AG10803 (cell line): ENCODE results near the gene MICAL2.

Source experiments
- DNase-seq: peaks from one replicate; pipeline ENCODE4 v3.0.0; 2010; ENCODE audit warnings: low read depth
- H3K4me3 ChIP-seq: 2 replicates; pipeline ENCODE4 v1.5.1; 2011; ENCODE audit warnings: mild to moderate bottlenecking, low read length, control low read depth
- TF ChIP-seq, protein P1 (sequence below): conservative IDR thresholded peaks from 2 replicates; pipeline ENCODE4 v1.5.1; 2011; ENCODE audit warnings: mild to moderate bottlenecking, low read length, control low read depth, inconsistent platforms

The MICAL2 gene

DNA sequence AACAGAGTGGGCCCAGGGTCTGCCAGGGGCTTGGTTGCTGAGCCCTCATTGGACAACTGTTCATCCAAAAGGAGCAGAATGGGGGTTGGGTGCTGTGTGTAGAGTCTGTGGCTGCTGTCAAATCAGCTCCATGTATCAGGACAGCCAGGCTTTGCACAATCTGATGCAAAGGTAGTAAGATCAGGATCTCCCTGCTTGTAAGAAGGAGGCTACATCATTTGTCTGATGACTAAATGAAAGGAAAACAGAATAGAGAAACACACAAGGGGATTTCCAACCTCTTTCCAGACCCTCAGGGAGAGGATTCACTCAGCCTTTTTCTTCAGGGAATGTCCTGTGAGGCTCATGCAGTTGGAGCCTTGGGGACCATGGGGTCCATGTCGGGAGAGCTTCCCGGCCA, 7.2 kb downstream of the MICAL2 start:
- no peak for DNase-seq
- TF ChIP-seq, protein P1, sequence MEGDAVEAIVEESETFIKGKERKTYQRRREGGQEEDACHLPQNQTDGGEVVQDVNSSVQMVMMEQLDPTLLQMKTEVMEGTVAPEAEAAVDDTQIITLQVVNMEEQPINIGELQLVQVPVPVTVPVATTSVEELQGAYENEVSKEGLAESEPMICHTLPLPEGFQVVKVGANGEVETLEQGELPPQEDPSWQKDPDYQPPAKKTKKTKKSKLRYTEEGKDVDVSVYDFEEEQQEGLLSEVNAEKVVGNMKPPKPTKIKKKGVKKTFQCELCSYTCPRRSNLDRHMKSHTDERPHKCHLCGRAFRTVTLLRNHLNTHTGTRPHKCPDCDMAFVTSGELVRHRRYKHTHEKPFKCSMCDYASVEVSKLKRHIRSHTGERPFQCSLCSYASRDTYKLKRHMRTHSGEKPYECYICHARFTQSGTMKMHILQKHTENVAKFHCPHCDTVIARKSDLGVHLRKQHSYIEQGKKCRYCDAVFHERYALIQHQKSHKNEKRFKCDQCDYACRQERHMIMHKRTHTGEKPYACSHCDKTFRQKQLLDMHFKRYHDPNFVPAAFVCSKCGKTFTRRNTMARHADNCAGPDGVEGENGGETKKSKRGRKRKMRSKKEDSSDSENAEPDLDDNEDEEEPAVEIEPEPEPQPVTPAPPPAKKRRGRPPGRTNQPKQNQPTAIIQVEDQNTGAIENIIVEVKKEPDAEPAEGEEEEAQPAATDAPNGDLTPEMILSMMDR: no peak
- H3K4me3 ChIP-seq: no peak overlapping the region

DNA sequence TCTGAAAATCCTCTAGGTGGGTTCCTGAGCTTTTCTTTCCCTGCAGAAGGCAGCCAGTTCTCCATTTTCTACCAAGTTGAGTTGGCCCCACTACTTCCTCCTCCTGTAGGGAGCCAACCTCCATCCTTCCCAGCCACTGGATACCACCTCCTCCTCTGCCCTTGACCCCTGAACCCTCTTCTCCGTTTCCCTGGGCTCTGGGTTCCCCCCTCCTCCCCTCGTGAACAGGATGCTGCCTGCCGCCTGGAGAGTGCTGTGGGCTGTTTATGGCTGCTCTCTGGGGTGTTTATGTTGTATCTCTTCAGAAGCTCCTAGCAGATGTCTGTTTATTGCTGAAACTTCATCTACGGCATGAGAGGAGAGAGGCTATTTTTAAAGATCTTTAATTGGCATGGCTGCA, 8.6 kb downstream of the MICAL2 start:
- H3K4me3 ChIP-seq: no peak overlapping the region
- TF ChIP-seq, protein P1: peak; percentile 15; the same call in 1 of the 2 replicates
- no peak for DNase-seq

DNA sequence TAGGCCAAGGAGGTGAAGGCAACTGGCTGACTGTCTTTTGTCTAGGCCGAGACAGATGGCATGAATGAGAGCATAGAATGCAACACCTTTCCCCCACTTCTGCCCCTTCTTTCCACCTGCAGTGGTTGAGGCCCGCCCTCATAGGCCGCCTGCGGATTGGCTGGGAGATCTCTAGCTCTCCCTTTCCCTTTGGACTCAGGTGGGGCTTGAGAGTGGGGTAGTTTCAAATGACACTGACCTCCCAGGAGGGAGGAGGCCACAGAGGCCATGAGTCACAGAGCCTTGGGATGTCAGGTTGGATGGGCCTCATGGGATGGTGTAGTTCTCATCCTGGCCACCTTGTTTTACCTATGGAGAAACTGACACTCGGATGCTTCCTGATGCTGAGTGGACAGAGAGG, 9.1 kb downstream of the MICAL2 start:
- TF ChIP-seq, protein P1: no peak
- H3K4me3 ChIP-seq: no peak overlapping the region
- no peak for DNase-seq

DNA sequence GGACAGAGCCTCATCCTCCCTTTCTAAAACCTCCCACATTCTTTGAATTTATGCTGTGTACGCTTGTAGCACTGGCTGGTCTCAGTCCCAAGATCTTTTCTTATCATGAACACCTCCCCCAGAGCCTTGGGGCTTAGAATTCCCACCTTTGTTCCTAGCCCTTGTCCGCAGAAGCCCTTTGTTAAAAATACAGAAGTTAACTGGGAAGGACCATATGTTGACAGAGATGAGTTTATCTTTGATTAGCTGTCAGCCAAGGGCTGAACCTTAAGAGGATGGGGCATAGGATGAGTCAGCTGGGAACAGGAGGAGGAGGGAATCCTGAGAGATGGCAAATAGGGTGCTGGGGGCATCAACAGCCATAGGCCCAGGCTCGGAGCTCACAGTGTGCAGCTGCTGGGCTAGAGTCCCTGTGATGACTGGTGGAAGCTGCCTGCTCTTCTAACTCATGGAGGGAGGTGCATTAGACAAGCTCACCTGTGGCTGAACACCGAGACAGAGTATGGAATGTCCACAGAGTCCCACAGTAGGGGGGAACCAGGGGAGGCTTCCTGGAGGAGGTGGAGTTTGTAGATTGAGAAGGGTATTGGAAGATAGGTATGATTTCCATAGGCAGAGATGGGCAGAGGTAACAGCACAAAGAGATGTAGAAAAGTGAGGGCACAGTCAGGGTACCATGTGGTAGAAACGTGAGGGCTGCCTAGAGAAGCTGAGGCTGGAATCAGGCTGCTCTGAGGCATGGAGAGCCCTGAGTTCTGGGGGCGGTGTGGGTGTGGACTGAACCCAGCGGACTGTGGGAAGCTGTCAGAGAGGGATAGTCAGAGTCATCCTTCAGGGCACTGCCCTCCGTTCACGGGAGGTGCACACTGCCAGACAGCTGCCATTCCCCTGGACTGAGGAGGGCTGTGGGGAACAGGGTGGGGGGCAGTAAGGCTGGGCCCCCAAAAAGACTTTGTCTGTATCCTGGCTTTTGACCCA, 9.9 kb downstream of the MICAL2 start:
- TF ChIP-seq, protein P1: no peak
- DNase-seq: no peak
- no peak overlapping the region for H3K4me3 ChIP-seq

DNA sequence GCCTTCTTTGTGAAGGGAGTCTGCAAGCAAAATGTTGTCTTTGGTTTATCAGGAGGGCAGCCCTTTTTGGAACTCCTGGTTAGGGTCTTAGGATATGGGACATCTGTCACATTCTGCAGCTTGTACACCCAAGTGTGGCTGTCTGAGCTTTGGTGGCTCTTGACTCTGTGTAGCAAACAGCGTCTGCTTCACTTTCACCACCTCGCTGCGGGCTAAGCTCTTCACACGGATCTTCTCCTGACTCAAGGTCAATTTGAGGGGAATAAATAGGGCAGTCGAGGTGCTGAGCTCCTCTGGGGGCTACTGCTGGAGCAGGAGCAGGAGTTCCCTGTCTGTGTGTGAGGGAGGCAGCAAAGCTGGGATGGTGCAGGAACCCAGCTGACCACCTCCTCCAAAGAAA, 10.6 kb downstream of the MICAL2 start:
- TF ChIP-seq, protein P1: no peak
- no peak for DNase-seq
- no peak overlapping the region for H3K4me3 ChIP-seq

DNA sequence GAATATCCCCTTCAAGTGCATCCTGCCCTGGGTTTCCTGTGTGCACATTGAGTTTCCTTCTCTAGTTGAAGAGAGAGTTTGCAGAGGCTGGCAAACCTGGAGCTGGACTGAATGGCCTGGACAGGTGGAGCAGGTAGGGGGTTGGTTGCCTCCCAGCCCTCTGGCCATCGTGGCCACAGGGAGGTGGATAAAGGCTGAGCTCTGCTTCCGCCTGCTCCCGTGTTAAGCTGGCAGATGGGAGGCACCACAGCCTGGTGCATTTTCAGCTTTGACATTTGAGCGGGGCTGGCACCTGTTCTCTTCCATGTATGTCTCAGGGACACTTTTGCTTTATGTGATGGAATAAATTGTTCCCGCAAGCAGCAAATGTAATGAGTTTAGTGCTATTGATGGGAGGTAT, 11.1 kb downstream of the MICAL2 start:
- TF ChIP-seq, protein P1: no peak
- no peak overlapping the region for H3K4me3 ChIP-seq
- DNase-seq: no peak

DNA sequence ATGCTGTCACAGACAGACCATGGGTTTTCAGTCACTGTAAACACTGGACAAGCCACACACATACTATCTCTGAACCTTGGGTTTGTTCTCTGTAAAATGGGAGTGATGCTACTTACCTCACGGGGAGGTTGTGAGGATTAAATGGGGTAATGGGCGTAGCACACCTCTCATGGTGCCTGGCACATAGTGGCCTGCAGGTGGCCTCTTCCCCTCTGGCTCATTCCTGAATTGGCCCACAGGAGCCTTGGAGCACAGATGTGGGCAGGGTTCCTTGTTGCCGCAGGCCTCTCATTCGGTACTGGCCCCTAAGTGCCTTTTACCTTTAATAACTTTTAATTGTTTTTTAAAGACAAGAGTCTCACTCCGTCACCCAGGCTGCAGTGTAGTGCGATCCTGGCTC, 11.7 kb downstream of the MICAL2 start:
- TF ChIP-seq, protein P1: peak; percentile 36
- no peak overlapping the region for H3K4me3 ChIP-seq
- DNase-seq: no peak
